AG10803 (cell line): ENCODE measurements around the gene DAGLA.

Source experiments
- DNase-seq: peaks from one replicate; pipeline ENCODE4 v3.0.0; 2010; ENCODE audit warnings: low read depth
- H3K4me3 ChIP-seq: 2 replicates; pipeline ENCODE4 v1.5.1; 2011; ENCODE audit warnings: mild to moderate bottlenecking, low read length, control low read depth
- CTCF ChIP-seq: conservative IDR thresholded peaks from 2 replicates; pipeline ENCODE4 v1.5.1; 2011; ENCODE audit warnings: mild to moderate bottlenecking, low read length, control low read depth, inconsistent platforms

Gene DAGLA

GRCh38 chr11:61771985-61772455, 91.8 kb downstream of the DAGLA start:
- no peak for DNase-seq
- no peak overlapping the region for H3K4me3 ChIP-seq
- TF ChIP-seq CTCF = no peak

GRCh38 chr11:61773356-61773755, 93.2 kb downstream of the DAGLA start:
- no peak overlapping the region for H3K4me3 ChIP-seq
- no peak for DNase-seq
- no peak for TF ChIP-seq CTCF

DNA sequence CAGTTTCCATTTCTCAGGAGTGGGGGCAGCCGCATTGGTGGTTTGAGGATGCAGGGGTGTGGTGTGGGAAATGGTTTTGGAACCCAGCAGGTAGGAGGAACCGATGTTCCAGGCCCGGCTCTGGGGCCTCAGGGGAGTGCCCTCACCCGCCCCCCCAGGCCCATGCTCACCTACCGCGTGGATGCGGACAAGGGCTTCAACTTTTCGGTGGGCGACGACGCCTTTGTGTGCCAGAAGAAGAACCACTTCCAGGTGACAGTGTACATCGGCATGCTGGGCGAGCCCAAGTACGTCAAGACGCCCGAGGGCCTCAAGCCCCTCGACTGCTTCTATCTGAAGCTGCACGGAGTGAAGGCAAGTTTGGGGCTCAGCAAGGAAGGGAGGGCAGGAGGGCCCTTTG, 93.6 kb downstream of the DAGLA start:
- no peak for TF ChIP-seq CTCF
- H3K4me3 ChIP-seq = no peak overlapping the region
- no peak for DNase-seq

DNA sequence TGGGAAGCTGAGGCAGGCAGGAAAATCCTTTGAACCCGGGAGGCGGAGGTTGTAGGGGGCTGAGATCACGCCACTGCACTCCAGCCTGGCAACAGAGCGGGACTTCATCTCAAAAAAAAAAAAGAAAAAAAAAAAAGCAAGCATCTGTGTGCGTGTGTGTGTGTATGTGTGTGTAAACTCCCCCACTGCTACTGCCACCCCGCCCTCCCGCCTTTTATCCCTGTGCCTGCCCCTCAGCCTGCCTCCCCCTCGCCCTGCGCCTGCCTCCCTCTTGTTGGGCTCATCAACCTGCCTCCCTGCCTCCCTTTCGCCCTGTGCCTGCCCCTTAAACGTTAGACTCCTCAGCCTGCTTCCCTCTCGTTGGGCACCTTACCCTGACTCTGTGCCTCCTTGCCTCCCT, 94.2 kb downstream of the DAGLA start:
- TF ChIP-seq CTCF = no peak
- DNase-seq = no peak
- no peak overlapping the region for H3K4me3 ChIP-seq

GRCh38 chr11:61775106-61775505, 94.9 kb downstream of the DAGLA start:
- no peak for DNase-seq
- H3K4me3 ChIP-seq = no peak overlapping the region
- TF ChIP-seq CTCF = no peak

GRCh38 chr11:61775606-61776554, 95.7 kb downstream of the DAGLA start:
- TF ChIP-seq CTCF = no peak
- H3K4me3 ChIP-seq = no peak overlapping the region
- no peak for DNase-seq

DNA sequence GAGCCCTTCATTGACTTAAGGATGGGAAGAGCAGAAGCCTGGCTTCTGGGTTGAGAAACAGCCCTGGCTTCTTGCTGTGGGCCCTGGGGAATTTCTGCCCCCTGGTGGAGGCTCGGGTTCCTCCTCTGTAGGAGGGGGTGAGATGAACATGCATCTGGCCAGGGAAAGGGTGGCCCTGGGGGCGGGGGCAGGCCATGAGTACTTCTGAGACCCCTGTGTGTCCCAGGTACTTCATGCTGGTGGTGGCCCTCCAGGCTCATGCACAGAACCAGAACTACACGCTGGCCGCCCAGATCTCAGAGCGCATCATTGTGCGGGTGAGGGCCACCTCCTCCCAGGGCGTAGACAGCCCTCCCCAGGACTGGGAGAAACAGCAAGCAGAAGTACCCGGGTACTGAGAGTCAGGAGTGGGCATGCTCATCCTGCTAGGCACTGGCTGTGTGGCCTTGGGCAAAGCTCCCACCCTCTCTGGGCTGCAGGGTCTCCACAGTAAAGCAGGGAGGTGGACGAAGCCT, 96.4 kb downstream of the DAGLA start:
- H3K4me3 ChIP-seq = no peak overlapping the region
- peak; percentile 71 for TF ChIP-seq CTCF
- peak; percentile 61 for DNase-seq
